GM03348 (cell line): ENCODE data around the gene IDUA.

Experiments
- DNase-seq: peaks from one replicate; pipeline ENCODE4 v3.0.0; 2012; ENCODE audit warnings: low spot score

The IDUA gene

GRCh38 chr4:1001561-1002130 lies 14.8 kb downstream of the IDUA start:
- no peak for DNase-seq

- peak; percentile 33 for DNase-seq
Measured at GRCh38 chr4:1002131-1002630, 15.3 kb downstream of the IDUA start.

- DNase-seq, result no peak
Measured at GRCh38 chr4:1002631-1003251, 15.9 kb downstream of the IDUA start.

GRCh38 chr4:1003271-1004070 lies 16.6 kb downstream of the IDUA start:
- DNase-seq, result no peak

- DNase-seq, result no peak
Measured at GRCh38 chr4:1004071-1004418, 17.2 kb downstream of the IDUA start.

GRCh38 chr4:1004557-1005485 lies 18.0 kb downstream of the IDUA start:
- DNase-seq, result no peak

GRCh38 chr4:1006856-1007255 lies 20.0 kb downstream of the IDUA start:
- DNase-seq, result no peak

GRCh38 chr4:1008840-1009541 lies 22.1 kb downstream of the IDUA start:
- DNase-seq, result no peak

GRCh38 chr4:1009542-1010394 lies 22.9 kb downstream of the IDUA start:
- DNase-seq, result peak; percentile 97

- DNase-seq, result peak; percentile 91
Measured at GRCh38 chr4:1010395-1011021, 23.7 kb downstream of the IDUA start.

- peak; percentile 98 for DNase-seq
Measured at GRCh38 chr4:1011022-1011665, 24.3 kb downstream of the IDUA start, which contains the start of gene FGFRL1. TSS of gene FGFRL1 (plus strand) at chr4:1011626. CDS start at chr4:1012486, 860 bp downstream.

- DNase-seq, result no peak
Measured at GRCh38 chr4:1011666-1012033, 24.8 kb downstream of the IDUA start.

GRCh38 chr4:1012034-1012739 lies 25.3 kb downstream of the IDUA start:
- DNase-seq, result peak; percentile 68

GRCh38 chr4:1013225-1014073 lies 26.6 kb downstream of the IDUA start:
- DNase-seq, result no peak

- no peak for DNase-seq
Measured at GRCh38 chr4:1014291-1015167, 27.7 kb downstream of the IDUA start.

GRCh38 chr4:1015179-1015578 lies 28.3 kb downstream of the IDUA start:
- no peak for DNase-seq

GRCh38 chr4:1015746-1016145 lies 28.9 kb downstream of the IDUA start:
- no peak for DNase-seq
